ENCODE data around the gene AMHR2.
"Not testable (repeated sequence)": the region's sequence is repeated elsewhere in the genome, so short reads cannot be mapped to it uniquely, and the experiment has no call there.

The AMHR2 gene

DNA sequence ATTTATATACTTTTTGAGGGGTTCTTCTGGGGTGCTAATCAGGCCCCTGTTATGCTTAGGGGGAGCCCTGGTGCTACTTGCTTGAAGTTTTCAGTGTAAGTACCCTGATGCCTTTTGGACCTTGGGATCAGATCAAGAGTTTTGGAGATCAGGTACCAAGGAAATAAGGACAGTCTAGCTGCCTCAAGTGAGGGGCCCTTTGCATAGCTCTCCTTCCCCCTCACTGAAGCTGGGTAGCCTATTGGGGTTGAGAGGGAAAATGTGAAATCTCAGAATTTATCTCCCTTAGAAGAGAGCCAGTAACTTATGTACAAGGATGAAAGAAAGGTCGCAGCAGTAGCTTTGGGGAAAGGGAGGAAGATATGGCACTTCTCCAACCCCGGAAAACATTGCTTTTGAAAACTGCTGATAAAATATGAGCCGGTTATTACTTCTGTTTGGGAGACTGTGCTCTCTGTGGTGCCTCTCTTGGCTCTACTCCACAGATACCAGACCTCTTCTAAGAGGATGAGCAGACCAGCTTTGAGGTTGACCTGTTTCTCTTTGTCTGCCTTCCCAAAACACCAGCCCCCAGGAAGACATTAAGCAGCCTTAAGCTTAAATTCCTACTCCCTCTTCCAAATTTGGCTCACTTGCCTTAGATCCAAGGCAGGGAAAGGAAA lies 8.8 kb upstream of the AMHR2 start:
- DNase-seq (ENCODE audit: low read depth), result no peak

GRCh38 chr12:53415752-53416389 lies 7.8 kb upstream of the AMHR2 start:
- not testable (repeated sequence) for DNase-seq (ENCODE audit: low read depth)

GRCh38 chr12:53417291-53417816 lies 6.3 kb upstream of the AMHR2 start:
- DNase-seq (ENCODE audit: low read depth), result not testable (repeated sequence)

- no peak for DNase-seq (ENCODE audit: low read depth)
Observed at GRCh38 chr12:53418221-53418620, 5.4 kb upstream of the AMHR2 start.

DNA sequence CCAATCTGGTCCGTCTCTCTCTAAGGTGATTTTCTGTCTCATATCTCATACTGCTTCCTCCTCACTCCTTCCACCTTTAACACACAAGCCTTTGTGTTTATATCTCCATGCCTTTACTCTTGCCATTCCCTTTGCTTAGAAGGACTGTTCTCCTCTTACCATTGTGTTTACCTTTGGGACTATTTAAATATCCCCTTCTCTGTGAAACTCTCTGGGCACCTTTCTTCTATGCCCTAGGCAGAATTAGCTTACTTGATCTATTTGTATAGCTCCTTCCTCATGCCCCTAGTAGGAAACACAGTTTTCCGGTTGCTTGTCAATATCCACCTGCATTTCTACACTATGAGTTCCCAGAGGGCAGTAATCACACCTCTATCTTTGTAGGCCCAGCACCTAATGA lies 3.9 kb upstream of the AMHR2 start:
- DNase-seq (ENCODE audit: low read depth), result no peak

GRCh38 chr12:53422247-53422646 lies 1.4 kb upstream of the AMHR2 start:
- not testable (repeated sequence) for DNase-seq (ENCODE audit: low read depth)

GRCh38 chr12:53424626-53425514 lies 1.2 kb downstream of the AMHR2 start:
- no peak for DNase-seq (ENCODE audit: low read depth)

GRCh38 chr12:53425515-53426150 lies 2.0 kb downstream of the AMHR2 start:
- DNase-seq (ENCODE audit: low read depth), result no peak

DNA sequence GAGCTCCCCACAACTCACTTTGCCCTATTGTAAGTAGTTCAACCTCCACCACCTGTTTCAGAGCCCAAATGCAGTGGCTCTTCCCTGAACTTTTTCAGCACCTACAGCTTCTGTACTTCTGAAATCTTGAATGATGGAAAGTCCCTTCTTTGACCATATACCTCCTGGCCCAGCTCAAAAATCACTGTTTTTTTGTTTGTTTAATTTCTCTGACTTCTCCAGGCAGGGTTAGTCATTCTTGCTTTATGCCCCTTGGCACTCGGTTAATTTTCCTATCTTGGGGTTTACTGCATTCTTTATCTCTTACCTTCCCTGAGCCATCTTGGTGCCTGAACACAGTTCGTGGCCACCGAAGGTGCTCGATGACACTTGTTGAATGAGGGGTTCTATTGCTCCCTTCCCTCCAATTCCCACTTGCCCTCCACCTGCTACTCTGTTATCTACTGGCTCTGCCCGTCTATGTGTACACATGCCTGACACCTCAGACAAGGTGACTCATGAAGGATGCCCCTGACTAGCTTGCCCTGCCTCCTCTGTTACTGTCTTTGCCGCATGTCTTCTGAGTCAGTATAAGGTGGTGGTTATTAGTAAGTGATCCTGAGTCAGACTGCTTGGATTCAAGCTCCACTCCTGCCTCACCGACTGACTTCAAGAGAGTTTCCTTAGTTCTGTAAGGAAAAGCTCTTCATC lies 4.4 kb downstream of the AMHR2 start:
- DNase-seq (ENCODE audit: low read depth), result peak; percentile 69

- no peak for DNase-seq (ENCODE audit: low read depth)
Observed at GRCh38 chr12:53428741-53429140, 5.1 kb downstream of the AMHR2 start.

GRCh38 chr12:53430116-53430515 lies 6.5 kb downstream of the AMHR2 start:
- no peak for DNase-seq (ENCODE audit: low read depth)

- DNase-seq (ENCODE audit: low read depth), result no peak
Observed at GRCh38 chr12:53431187-53431586, 7.5 kb downstream of the AMHR2 start.

DNA sequence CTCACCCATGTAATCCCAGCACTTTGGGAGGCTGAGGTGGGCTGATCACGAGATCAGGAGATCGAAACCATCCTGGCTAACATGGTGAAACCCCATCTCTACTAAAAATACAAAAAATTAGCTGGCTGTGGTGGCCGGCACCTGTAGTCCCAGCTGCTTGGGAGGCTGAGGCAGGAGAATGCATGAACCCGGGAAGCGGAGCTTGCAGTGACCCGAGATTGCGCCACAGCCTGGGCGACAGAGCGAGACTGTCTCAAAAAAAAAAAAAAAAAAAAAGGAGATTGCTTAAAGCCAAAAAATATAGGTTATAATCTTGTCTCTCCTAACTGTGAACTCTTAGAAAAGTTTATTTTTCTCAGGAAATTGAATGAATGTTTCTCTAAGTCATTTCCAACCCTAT lies 11.7 kb downstream of the AMHR2 start:
- DNase-seq (ENCODE audit: low read depth), result not testable (repeated sequence)

DNA sequence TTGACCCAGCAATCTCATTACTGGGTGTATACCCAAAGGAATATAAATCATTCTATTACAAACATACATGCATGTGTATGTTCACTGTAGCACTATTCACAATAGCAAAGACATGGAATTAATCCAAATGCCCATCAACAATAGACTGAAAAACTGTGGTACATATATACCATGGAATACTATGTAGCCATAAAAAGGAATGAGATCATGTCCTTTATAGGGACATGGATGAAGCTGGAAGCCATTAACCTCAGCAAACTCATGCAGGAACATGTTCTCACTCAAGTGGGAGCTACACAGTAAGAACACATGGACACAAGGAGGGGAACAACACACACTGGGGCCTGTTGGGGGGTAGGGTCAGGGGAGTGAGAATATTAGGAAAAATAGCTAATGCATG lies 15.9 kb downstream of the AMHR2 start:
- not testable (repeated sequence) for DNase-seq (ENCODE audit: low read depth)

GRCh38 chr12:53441040-53441833 lies 17.6 kb downstream of the AMHR2 start, which contains the start of gene PRR13:
TSS of gene PRR13 (plus strand) at chr12:53441734. CDS start at chr12:53442715, 981 bp downstream.
- peak; percentile 98 for DNase-seq (ENCODE audit: low read depth)

DNA sequence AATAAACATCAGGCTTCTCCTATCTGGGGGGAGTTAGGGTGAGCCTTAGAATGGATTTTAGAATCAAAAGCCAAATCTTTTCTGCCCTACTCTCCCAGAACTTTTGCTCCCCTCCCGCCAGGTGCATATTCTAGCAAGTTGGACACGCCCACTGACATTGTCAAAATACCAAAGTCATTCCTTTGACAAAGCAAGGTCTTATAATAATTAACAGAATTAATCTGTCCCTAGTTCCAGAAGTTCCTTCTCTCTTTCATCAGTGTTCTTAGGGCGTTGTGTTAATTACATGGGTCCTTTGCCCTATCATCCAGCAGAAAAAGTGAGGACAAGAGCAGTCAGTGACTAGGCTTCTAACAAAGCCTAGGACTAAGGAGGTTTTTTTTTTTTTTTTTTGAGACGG lies 20.3 kb downstream of the AMHR2 start:
- DNase-seq (ENCODE audit: low read depth), result no peak

DNA sequence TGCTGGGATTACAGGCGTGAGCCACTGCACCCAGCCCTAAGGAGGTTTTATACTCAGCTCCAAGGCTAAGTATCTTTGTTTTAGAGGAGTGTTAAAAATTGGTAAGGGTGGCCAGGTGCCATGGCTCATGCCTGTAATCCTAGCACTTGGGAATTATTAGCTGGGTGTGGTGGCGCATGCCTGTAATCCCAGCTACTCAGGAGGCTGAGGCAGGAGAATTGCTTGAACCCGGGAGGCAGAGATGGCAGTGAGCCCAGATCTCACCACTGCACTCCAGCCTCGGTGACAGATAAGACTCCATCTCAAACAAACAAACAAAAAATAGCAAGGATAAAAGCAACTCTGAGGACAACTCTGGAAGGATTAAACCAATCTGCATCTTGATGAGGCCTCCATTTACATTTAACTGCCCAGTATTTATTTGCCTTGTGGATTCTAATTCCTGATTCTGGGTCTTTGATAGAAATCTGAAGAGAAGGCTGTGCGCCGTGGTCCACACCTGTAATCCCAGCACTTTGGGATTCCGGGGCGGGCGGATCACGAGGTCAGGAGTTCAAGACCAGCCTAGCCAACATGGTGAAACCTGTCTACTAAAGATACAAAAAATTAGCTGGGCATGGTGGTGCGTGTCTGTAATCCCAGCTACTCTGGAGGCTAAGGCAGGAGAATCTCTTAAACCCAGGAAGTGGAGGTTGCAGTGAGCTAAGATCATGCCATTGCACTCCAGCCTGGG lies 21.1 kb downstream of the AMHR2 start:
- not testable (repeated sequence) for DNase-seq (ENCODE audit: low read depth)

- no peak for DNase-seq (ENCODE audit: low read depth)
Observed at GRCh38 chr12:53450936-53451335, 27.3 kb downstream of the AMHR2 start.

DNA sequence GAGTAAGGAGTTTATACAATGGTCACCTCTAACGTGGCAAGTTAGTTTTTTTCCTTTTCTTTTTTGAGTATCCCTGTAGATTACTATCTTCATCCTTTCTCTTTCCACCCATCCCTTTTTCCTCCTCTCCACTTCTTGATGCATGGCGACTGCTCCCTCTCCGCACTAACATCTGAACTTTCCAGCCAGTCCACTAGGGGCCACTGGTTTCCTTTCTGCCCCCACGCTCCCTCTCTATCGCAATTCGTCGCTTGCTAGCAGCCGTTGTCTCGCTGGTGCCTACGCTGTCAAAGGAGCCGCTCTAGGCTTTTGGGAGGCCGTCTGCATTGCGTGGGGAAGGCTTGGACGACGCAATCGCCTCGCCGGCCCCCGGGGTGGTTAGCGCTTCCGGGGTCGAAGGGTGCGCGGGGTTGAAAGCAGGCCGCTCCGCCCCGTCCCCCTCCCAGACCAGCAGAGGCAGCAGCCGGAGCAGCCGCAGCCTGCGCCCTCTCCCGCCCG lies 28.1 kb downstream of the AMHR2 start, which contains the start of gene PCBP2:
Gene PCBP2 (plus strand): TSS at position 442 of the 498 bp plus-strand sequence. CDS start 2,699 bp downstream, outside the sequence.
- DNase-seq (ENCODE audit: low read depth), result peak; percentile 97
